ENCODE measurements around the gene PCDHA10.
"Not testable (repeated sequence)": the region's sequence is repeated elsewhere in the genome, so short reads cannot be mapped to it uniquely, and the experiment has no call there.

PCDHA10 gene

DNA sequence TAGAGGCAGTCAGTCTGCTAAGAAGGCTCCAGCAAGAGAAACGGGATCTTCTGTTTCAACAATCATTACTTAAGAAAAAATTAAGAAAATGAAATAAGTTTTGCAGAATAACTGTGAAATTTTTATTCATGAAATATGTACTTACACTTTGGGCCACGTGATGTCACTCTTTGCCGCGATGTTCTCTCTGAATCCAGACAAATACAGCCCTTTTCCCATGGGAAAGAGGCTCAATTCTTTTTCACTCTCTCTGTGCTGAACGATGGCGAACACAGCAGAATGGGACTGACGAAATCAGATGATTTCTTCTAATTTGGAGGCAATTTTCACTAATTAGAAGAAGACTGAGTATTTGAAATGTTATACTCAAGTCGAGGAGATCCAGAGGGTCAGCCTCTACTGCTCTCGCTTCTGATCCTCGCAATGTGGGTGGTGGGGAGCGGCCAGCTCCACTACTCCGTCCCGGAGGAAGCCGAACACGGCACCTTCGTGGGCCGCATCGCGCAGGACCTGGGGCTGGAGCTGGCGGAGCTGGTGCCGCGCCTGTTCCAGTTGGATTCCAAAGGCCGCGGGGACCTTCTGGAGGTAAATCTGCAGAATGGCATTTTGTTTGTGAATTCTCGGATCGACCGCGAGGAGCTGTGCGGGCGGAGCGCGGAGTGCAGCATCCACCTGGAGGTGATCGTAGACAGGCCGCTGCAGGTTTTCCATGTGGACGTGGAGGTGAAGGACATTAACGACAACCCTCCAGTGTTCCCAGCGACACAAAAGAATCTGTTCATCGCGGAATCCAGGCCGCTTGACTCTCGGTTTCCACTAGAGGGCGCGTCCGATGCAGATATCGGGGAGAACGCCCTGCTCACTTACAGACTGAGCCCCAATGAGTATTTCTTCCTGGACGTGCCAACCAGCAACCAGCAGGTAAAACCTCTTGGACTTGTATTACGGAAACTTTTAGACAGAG, 7.3 kb upstream of the PCDHA10 start, which contains the start of gene PCDHA9:
Gene PCDHA9 (plus strand): TSS at position 244 of the 964 bp plus-strand sequence. CDS start 114 bp downstream, at position 358.
- not testable (repeated sequence) for H3K4me3 ChIP-seq (ENCODE audit: low read length in 2 of 2); H3K9ac ChIP-seq (ENCODE audit: low read depth in 1 of 2, low read length in 2 of 2); H3K27me3 ChIP-seq (ENCODE audit: control insufficient read depth in 2 of 2, insufficient read depth in 2 of 2, low read length in 2 of 2); H3K4me1 ChIP-seq (ENCODE audit: control insufficient read depth in 2 of 2, insufficient read depth in 2 of 2, low read length in 2 of 2); H3K36me3 ChIP-seq (ENCODE audit: control insufficient read depth in 2 of 2, insufficient read depth in 2 of 2, low read length in 2 of 2); H3K27ac ChIP-seq (ENCODE audit: low read depth in 2 of 2, low read length in 2 of 2)
- peaks cover 0 to 11% of the 10 kb centered on the region in 2 donors for H3K9me3 ChIP-seq (ENCODE audit: control insufficient read depth in 2 of 2, low read length in 2 of 2)

DNA sequence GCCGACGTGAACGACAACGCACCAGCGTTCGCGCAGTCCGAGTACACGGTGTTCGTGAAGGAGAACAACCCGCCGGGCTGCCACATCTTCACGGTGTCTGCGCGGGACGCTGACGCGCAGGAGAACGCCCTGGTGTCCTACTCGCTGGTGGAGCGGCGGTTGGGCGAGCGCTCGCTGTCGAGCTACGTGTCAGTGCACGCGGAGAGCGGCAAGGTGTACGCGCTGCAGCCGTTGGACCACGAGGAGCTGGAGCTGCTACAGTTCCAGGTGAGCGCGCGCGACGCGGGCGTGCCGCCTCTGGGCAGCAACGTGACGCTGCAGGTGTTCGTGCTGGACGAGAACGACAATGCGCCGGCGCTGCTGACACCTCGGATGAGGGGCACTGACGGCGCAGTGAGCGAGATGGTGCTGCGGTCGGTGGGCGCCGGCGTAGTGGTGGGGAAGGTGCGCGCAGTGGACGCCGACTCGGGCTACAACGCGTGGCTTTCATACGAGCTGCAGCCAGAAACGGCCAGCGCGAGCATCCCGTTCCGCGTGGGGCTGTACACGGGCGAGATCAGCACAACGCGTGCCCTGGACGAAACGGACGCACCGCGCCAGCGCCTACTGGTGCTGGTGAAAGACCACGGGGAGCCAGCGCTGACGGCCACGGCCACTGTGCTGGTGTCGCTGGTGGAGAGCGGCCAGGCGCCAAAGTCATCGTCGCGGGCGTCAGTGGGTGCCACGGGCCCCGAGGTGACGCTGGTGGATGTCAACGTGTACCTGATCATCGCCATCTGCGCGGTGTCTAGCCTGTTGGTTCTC, 5.7 kb upstream of the PCDHA10 start:
- H3K9ac ChIP-seq (ENCODE audit: low read depth in 1 of 2, low read length in 2 of 2); H3K27me3 ChIP-seq (ENCODE audit: control insufficient read depth in 2 of 2, insufficient read depth in 2 of 2, low read length in 2 of 2); H3K36me3 ChIP-seq (ENCODE audit: control insufficient read depth in 2 of 2, insufficient read depth in 2 of 2, low read length in 2 of 2); H3K4me1 ChIP-seq (ENCODE audit: control insufficient read depth in 2 of 2, insufficient read depth in 2 of 2, low read length in 2 of 2); H3K4me3 ChIP-seq (ENCODE audit: low read length in 2 of 2); H3K27ac ChIP-seq (ENCODE audit: low read depth in 2 of 2, low read length in 2 of 2): not testable (repeated sequence)
- peaks cover 0 to 11% of the 10 kb centered on the region in 2 donors for H3K9me3 ChIP-seq (ENCODE audit: control insufficient read depth in 2 of 2, low read length in 2 of 2)

GRCh38 chr5:140857177-140857986, 1.7 kb downstream of the PCDHA10 start:
- Histone ChIP-seq H3K9ac (ENCODE audit: low read depth in 1 of 2, low read length in 2 of 2) (no peak overlapping the region), H3K27me3 (ENCODE audit: control insufficient read depth in 2 of 2, insufficient read depth in 2 of 2, low read length in 2 of 2) (no peaks in the 10 kb centered on the region), H3K27ac (ENCODE audit: low read depth in 2 of 2, low read length in 2 of 2) (no peak overlapping the region), H3K9me3 (ENCODE audit: control insufficient read depth in 2 of 2, low read length in 2 of 2) (peaks cover 0 to 10% of the 10 kb centered on the region in 2 donors), H3K4me3 (ENCODE audit: low read length in 2 of 2) (no peak overlapping the region), H3K36me3 (ENCODE audit: control insufficient read depth in 2 of 2, insufficient read depth in 2 of 2, low read length in 2 of 2) (no peaks in the 10 kb centered on the region), H3K4me1 (ENCODE audit: control insufficient read depth in 2 of 2, insufficient read depth in 2 of 2, low read length in 2 of 2) (no peaks in the 10 kb centered on the region)

DNA sequence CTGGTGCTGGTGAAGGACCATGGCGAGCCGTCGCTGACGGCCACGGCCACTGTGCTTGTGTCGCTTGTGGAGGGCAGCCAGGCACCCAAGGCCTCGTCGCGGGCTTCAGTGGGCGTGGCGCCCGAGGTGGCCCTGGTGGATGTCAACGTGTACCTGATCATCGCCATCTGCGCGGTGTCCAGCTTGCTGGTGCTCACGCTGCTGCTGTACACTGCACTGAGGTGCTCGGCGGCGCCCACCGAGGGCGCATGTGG, 2.2 kb downstream of the PCDHA10 start:
- no peaks in the 10 kb centered on the region for H3K27me3 ChIP-seq (ENCODE audit: control insufficient read depth in 2 of 2, insufficient read depth in 2 of 2, low read length in 2 of 2)
- H3K9ac ChIP-seq (ENCODE audit: low read depth in 1 of 2, low read length in 2 of 2): no peak overlapping the region
- no peak overlapping the region for H3K27ac ChIP-seq (ENCODE audit: low read depth in 2 of 2, low read length in 2 of 2)
- peaks cover 0 to 13% of the 10 kb centered on the region in 2 donors for H3K9me3 ChIP-seq (ENCODE audit: control insufficient read depth in 2 of 2, low read length in 2 of 2)
- no peaks in the 10 kb centered on the region for H3K4me1 ChIP-seq (ENCODE audit: control insufficient read depth in 2 of 2, insufficient read depth in 2 of 2, low read length in 2 of 2)
- H3K4me3 ChIP-seq (ENCODE audit: low read length in 2 of 2): no peak overlapping the region
- H3K36me3 ChIP-seq (ENCODE audit: control insufficient read depth in 2 of 2, insufficient read depth in 2 of 2, low read length in 2 of 2): no peaks in the 10 kb centered on the region

GRCh38 chr5:140862441-140863295, 7.0 kb downstream of the PCDHA10 start:
- Histone ChIP-seq H3K27me3 (ENCODE audit: control insufficient read depth in 2 of 2, insufficient read depth in 2 of 2, low read length in 2 of 2) (no peaks in the 10 kb centered on the region), H3K9me3 (ENCODE audit: control insufficient read depth in 2 of 2, low read length in 2 of 2) (peaks cover 0 to 16% of the 10 kb centered on the region in 2 donors), H3K9ac (ENCODE audit: low read depth in 1 of 2, low read length in 2 of 2) (no peak overlapping the region)

DNA sequence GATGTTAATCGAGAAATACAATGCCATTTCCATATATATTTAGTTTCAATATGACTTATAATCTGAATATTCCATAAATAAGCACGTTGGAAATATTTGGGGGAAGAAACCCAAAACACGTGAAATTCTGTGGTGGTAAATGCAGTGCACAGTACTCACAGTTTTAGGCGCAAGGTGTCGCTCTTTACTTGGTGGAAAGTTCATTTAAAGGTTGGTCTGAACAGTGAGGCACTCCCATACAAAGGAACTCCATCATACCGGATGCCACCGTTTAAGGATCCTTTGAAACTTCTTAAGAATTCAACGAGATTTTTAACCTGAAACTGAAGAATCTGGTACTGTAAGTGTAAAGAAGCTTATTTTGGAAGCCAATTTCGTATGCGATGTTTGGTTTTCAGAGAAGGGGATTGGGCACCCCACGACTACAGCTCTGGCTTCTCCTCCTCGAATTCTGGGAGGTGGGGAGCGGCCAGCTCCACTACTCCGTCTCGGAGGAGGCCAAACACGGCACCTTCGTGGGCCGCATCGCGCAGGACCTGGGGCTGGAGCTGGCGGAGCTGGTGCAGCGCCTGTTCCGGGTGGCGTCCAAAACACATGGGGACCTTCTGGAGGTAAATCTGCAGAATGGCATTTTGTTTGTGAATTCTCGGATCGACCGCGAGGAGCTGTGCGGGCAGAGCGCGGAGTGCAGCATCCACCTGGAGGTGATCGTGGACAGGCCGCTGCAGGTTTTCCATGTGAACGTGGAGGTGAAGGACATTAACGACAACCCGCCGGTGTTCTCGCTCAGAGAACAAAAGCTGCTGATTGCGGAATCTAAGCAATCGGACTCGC, 13.2 kb downstream of the PCDHA10 start, which contains the start of gene PCDHA11:
Gene PCDHA11 (plus strand): TSS at position 237 of the 834 bp plus-strand sequence. CDS start 147 bp downstream, at position 384.
- H3K36me3 ChIP-seq (ENCODE audit: control insufficient read depth in 2 of 2, insufficient read depth in 2 of 2, low read length in 2 of 2): no peaks in the 10 kb centered on the region
- H3K4me3 ChIP-seq (ENCODE audit: low read length in 2 of 2): no peak within 1 kb of the TSS
- no peaks in the 10 kb centered on the region for H3K4me1 ChIP-seq (ENCODE audit: control insufficient read depth in 2 of 2, insufficient read depth in 2 of 2, low read length in 2 of 2)
- H3K9me3 ChIP-seq (ENCODE audit: control insufficient read depth in 2 of 2, low read length in 2 of 2): peaks cover 2 to 6% of the 10 kb centered on the region in 2 donors
- H3K27me3 ChIP-seq (ENCODE audit: control insufficient read depth in 2 of 2, insufficient read depth in 2 of 2, low read length in 2 of 2): no peaks in the 10 kb centered on the region
- H3K9ac ChIP-seq (ENCODE audit: low read depth in 1 of 2, low read length in 2 of 2): no peak within 1 kb of the TSS
- no peak within 1 kb of the TSS for H3K27ac ChIP-seq (ENCODE audit: low read depth in 2 of 2, low read length in 2 of 2)

More at GRCh38 chr5:140862441-140863295, 7.0 kb downstream of the PCDHA10 start:
- Histone ChIP-seq H3K27ac (ENCODE audit: low read depth in 2 of 2, low read length in 2 of 2) (no peak overlapping the region), H3K4me1 (ENCODE audit: control insufficient read depth in 2 of 2, insufficient read depth in 2 of 2, low read length in 2 of 2) (no peaks in the 10 kb centered on the region), H3K4me3 (ENCODE audit: low read length in 2 of 2) (no peak overlapping the region), H3K36me3 (ENCODE audit: control insufficient read depth in 2 of 2, insufficient read depth in 2 of 2, low read length in 2 of 2) (no peaks in the 10 kb centered on the region)

DNA sequence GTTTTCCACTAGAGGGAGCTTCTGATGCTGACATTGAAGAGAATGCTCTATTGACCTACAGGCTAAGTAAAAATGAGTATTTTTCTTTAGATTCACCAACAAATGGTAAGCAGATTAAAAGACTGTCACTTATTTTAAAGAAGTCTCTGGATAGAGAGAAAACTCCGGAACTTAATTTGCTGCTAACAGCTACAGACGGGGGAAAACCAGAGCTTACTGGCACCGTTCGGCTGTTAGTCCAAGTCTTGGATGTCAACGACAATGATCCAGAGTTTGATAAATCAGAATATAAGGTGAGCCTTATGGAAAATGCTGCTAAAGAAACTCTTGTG, 13.8 kb downstream of the PCDHA10 start:
- no peaks in the 10 kb centered on the region for H3K27me3 ChIP-seq (ENCODE audit: control insufficient read depth in 2 of 2, insufficient read depth in 2 of 2, low read length in 2 of 2)
- no peak overlapping the region for H3K4me3 ChIP-seq (ENCODE audit: low read length in 2 of 2)
- no peaks in the 10 kb centered on the region for H3K4me1 ChIP-seq (ENCODE audit: control insufficient read depth in 2 of 2, insufficient read depth in 2 of 2, low read length in 2 of 2)

DNA sequence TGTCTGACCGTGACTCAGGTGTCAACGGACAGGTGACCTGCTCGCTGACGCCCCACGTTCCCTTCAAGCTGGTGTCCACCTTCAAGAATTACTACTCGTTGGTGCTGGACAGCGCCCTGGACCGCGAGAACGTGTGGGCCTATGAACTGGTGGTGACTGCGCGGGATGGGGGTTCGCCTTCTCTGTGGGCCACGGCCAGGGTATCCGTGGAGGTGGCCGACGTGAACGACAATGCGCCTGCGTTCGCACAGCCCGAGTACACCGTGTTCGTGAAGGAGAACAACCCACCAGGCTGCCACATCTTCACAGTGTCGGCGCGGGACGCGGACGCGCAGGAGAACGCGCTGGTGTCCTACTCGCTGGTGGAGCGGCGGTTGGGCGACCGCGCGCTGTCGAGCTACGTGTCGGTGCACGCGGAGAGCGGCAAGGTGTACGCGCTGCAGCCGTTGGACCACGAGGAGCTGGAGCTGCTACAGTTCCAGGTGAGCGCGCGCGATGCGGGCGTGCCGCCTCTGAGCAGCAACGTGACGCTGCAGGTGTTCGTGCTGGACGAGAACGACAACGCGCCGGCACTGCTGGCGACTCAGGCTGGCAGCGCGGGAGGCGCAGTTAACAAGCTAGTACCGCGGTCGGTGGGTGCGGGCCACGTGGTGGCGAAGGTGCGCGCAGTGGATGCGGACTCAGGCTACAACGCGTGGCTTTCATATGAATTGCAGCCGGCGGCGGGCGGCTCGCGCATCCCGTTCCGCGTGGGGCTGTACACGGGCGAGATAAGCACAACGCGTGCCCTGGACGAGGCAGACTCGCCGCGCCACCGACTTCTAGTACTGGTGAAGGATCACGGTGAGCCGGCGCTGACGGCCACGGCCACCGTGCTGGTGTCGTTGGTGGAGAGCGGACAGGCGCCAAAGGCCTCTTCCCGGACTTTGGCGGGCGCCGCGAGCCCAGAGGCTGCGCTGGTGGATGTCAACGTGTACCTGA, 14.8 kb downstream of the PCDHA10 start:
- no peaks in the 10 kb centered on the region for H3K27me3 ChIP-seq (ENCODE audit: control insufficient read depth in 2 of 2, insufficient read depth in 2 of 2, low read length in 2 of 2)
- H3K36me3 ChIP-seq (ENCODE audit: control insufficient read depth in 2 of 2, insufficient read depth in 2 of 2, low read length in 2 of 2): no peaks in the 10 kb centered on the region
- H3K9ac ChIP-seq (ENCODE audit: low read depth in 1 of 2, low read length in 2 of 2): no peak overlapping the region

More for the DNA sequence above, 13.8 kb downstream of the PCDHA10 start:
- Histone ChIP-seq H3K36me3 (ENCODE audit: control insufficient read depth in 2 of 2, insufficient read depth in 2 of 2, low read length in 2 of 2) (no peaks in the 10 kb centered on the region), H3K9ac (ENCODE audit: low read depth in 1 of 2, low read length in 2 of 2) (no peak overlapping the region), H3K27ac (ENCODE audit: low read depth in 2 of 2, low read length in 2 of 2) (no peak overlapping the region), H3K9me3 (ENCODE audit: control insufficient read depth in 2 of 2, low read length in 2 of 2) (peaks cover 6 to 8% of the 10 kb centered on the region in 2 donors)

More for the DNA sequence above, 14.8 kb downstream of the PCDHA10 start:
- H3K4me1 ChIP-seq (ENCODE audit: control insufficient read depth in 2 of 2, insufficient read depth in 2 of 2, low read length in 2 of 2): no peaks in the 10 kb centered on the region
- H3K27ac ChIP-seq (ENCODE audit: low read depth in 2 of 2, low read length in 2 of 2): no peak overlapping the region
- peaks cover 9 to 11% of the 10 kb centered on the region in 2 donors for H3K9me3 ChIP-seq (ENCODE audit: control insufficient read depth in 2 of 2, low read length in 2 of 2)
- H3K4me3 ChIP-seq (ENCODE audit: low read length in 2 of 2): no peak overlapping the region
